Fibroblast of lung (primary cell): Measurements from ENCODE around the gene ZNF586. TPM values are rescaled to one million over a fixed set of nuclear protein-coding genes. Genes with fewer than 3 reads are reported as not detected.
"Not testable (repeated sequence)": the region's sequence is repeated elsewhere in the genome, so short reads cannot be mapped to it uniquely, and the experiment has no call there.

ENCODE experiments used
- DNase-seq, 2 donors: peaks; one replicate each; pipeline versions ENCODE4 v3.0.0 to v3.0.0-alpha.2; 2010; ENCODE audit warnings: low read depth in 2 of 2
- H2AFZ ChIP-seq: 2 replicates; pipeline ENCODE4 v1.5.1; 2012; ENCODE audit warnings: low read length, control low read depth, inconsistent platforms
- H3K27ac ChIP-seq: 2 replicates; pipeline ENCODE4 v1.5.1; 2011; ENCODE audit warnings: low read length, control low read depth; ENCODE audit not compliant: insufficient read depth
- H3K27me3 ChIP-seq: 2 replicates; pipeline ENCODE4 v1.5.1; 2011; ENCODE audit warnings: mild to moderate bottlenecking, low read length; ENCODE audit not compliant: control insufficient read depth, insufficient read depth
- H3K36me3 ChIP-seq: 2 replicates; pipeline ENCODE4 v1.5.1; 2011; ENCODE audit warnings: low read length; ENCODE audit not compliant: control insufficient read depth, insufficient read depth
- H3K4me1 ChIP-seq: 2 replicates; pipeline ENCODE4 v1.5.1; 2011; ENCODE audit warnings: low read length; ENCODE audit not compliant: control insufficient read depth, insufficient read depth; ENCODE audit errors: extremely low read depth
- H3K4me2 ChIP-seq: 2 replicates; pipeline ENCODE4 v1.5.1; 2011; ENCODE audit warnings: low read length, control low read depth; ENCODE audit not compliant: insufficient read depth; ENCODE audit errors: extremely low read depth
- H3K4me3 ChIP-seq, 4 experiments: fragments of 200-600 bp in 1 of 4; sonication (generic) in 1 of 4; replicated peaks in 1 of 4; 2 replicates each; pipeline ENCODE4 v1.5.1; 2011 to 2016; ENCODE audit warnings: low read length in 4 of 4, low read depth in 3 of 4, mild to moderate bottlenecking in 3 of 4, control low read depth in 2 of 4, inconsistent platforms in 1 of 4, mixed read lengths in 1 of 4; ENCODE audit not compliant: insufficient read depth in 1 of 4; ENCODE audit errors: control extremely low read depth in 1 of 4
- H3K79me2 ChIP-seq: 2 replicates; pipeline ENCODE4 v1.5.1; 2012; ENCODE audit warnings: mild to moderate bottlenecking, low read length, inconsistent platforms; ENCODE audit not compliant: control insufficient read depth, insufficient read depth
- H3K9ac ChIP-seq: 2 replicates; pipeline ENCODE4 v1.5.1; 2011; ENCODE audit warnings: mild to moderate bottlenecking, low read length, control low read depth; ENCODE audit not compliant: insufficient read depth
- H3K9me3 ChIP-seq: 2 replicates; pipeline ENCODE4 v1.5.1; 2012; ENCODE audit warnings: low read depth, low read length; ENCODE audit not compliant: control insufficient read depth, insufficient read depth
- H4K20me1 ChIP-seq: 2 replicates; pipeline ENCODE4 v1.5.1; 2011; ENCODE audit warnings: low read length; ENCODE audit not compliant: control insufficient read depth, insufficient read depth; ENCODE audit errors: extremely low read depth
- EZH2 ChIP-seq: IDR thresholded peaks from 2 replicates; pipeline ENCODE4 v1.5.1; 2012; ENCODE audit warnings: low read length, control low read depth, mild to moderate bottlenecking; ENCODE audit errors: missing control alignments
- polyA plus RNA-seq, 2 donors: library from polyadenylated mRNA; depleted of rRNA in 1 of 2; stranded (reverse) in 1 of 2; unstranded in 1 of 2; fragments of >200 nt; gene quantifications; 2 replicates each; pipeline ENCODE4 v1.2.1, GENCODE V29; 2011 to 2012; ENCODE audit warnings: missing spikeins in 1 of 2
- total RNA-seq: library from RNA; depleted of rRNA; stranded (reverse); fragments of >200 nt; gene quantifications from 2 replicates; pipeline ENCODE4 v1.2.1, GENCODE V29; 2014
- TF ChIP-seq, protein P1 (sequence below), 2 donors: IDR thresholded peaks in 1 of 2; conservative IDR thresholded peaks in 1 of 2; 1 replicate in 1 of 2; 2 replicates in 1 of 2; pipeline ENCODE4 v1.5.1; 2011 to 2012; ENCODE audit warnings: low read length in 2 of 2, control low read depth in 1 of 2, inconsistent platforms in 1 of 2, low read depth in 1 of 2, mild to moderate bottlenecking in 1 of 2

The ZNF586 gene
- total and polyA plus RNA-seq, 2 donors (not counting 1 experiment from before 2014, with no cell fraction given), result 6.1 to 16.8 TPM

DNA sequence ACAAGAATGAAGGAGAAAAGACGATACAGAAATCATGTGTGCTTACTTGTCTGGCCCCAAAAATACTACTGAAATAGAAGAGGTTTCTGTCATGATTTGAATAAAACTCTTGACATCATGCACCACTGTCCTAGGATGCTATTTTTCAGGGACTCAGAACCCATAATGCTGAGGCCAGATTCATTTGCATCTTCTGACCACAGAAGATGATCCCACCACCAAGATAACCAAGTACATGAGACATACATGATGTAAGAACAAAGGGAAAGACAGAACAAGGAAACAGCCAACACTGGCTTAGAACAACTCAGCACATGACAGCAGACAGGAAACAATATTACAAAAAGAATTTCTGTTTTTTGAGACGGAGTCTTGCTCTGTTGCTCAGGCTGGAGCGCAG lies 42.8 kb downstream of the ZNF586 start:
- Histone ChIP-seq H3K9ac (no peak overlapping the region), H3K4me2 (no peak overlapping the region), H3K27me3 (no peaks in the 10 kb centered on the region), H2AFZ (no peak overlapping the region), H3K27ac (no peak overlapping the region), H3K4me3 (no peak overlapping the region), H3K36me3 (peaks cover 2% of the 10 kb centered on the region), H3K9me3 (no peaks in the 10 kb centered on the region), H3K4me1 (peaks cover 3% of the 10 kb centered on the region), H4K20me1 (no peaks in the 10 kb centered on the region), H3K79me2 (peaks cover 5% of the 10 kb centered on the region)
- no peak for DNase-seq
- TF ChIP-seq, protein P1, sequence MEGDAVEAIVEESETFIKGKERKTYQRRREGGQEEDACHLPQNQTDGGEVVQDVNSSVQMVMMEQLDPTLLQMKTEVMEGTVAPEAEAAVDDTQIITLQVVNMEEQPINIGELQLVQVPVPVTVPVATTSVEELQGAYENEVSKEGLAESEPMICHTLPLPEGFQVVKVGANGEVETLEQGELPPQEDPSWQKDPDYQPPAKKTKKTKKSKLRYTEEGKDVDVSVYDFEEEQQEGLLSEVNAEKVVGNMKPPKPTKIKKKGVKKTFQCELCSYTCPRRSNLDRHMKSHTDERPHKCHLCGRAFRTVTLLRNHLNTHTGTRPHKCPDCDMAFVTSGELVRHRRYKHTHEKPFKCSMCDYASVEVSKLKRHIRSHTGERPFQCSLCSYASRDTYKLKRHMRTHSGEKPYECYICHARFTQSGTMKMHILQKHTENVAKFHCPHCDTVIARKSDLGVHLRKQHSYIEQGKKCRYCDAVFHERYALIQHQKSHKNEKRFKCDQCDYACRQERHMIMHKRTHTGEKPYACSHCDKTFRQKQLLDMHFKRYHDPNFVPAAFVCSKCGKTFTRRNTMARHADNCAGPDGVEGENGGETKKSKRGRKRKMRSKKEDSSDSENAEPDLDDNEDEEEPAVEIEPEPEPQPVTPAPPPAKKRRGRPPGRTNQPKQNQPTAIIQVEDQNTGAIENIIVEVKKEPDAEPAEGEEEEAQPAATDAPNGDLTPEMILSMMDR (conservative IDR thresholded peaks at IDR 0.05 in 1 of 2, IDR thresholded peaks at IDR 0.05 in 1 of 2; ENCODE audit: low read depth in 1 of 2, low read length in 2 of 2), result no peak
- TF ChIP-seq EZH2, result no peak

- not testable (repeated sequence) for H3K9ac ChIP-seq, H3K4me2 ChIP-seq
Measured at GRCh38 chr19:57812975-57813820, 43.7 kb downstream of the ZNF586 start.

DNA sequence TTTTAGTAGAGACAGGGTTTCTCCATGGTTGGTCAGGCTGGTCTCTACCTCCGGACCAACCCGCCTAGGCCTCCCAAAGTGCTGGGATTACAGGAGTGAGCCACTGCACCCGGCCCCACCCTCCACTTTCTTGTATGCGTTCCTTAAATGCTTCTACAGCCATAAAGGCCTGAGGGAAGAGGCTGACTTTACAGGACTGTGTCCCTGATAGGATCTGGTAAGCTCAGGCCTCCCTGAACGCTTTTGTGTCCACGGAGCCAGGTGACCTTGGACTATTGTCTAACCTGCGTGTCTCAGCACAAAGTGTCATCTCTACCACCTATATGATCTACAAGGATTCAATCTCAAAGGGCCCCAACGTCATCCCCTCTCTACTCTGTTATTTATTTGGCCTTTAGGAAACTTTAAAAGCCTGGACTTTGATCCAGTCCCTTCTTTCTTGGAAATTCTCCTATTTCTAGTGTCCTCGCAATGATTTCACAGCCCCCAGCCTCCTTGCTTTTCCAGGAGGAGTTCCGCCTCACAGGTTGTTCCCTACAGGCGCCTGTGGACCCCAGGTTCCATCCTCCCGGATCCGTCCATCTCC lies 44.5 kb downstream of the ZNF586 start:
- Histone ChIP-seq H3K4me2 (peak overlapping the region; percentile 97), H3K4me1 (peaks cover 3% of the 10 kb centered on the region), H3K36me3 (peaks cover 2% of the 10 kb centered on the region), H3K4me3 (peak overlapping the region; percentile 70 to 87 (median 78)), H3K9ac (peak overlapping the region; percentile 70), H4K20me1 (no peaks in the 10 kb centered on the region), H3K27me3 (no peaks in the 10 kb centered on the region), H3K27ac (peak overlapping the region; percentile 50), H2AFZ (peak overlapping the region; percentile 84), H3K9me3 (no peaks in the 10 kb centered on the region), H3K79me2 (peaks cover 5% of the 10 kb centered on the region)
- DNase-seq, result no peak
- TF ChIP-seq, protein P1 (conservative IDR thresholded peaks at IDR 0.05 in 1 of 2, IDR thresholded peaks at IDR 0.05 in 1 of 2; ENCODE audit: low read depth in 1 of 2, low read length in 2 of 2), result no peak
- TF ChIP-seq EZH2, result no peak

More at GRCh38 chr19:57812975-57813820, 43.7 kb downstream of the ZNF586 start:
- H3K4me1 ChIP-seq, H3K27me3 ChIP-seq, H3K27ac ChIP-seq, H3K4me3 ChIP-seq, H4K20me1 ChIP-seq, H3K9me3 ChIP-seq, DNase-seq, H3K79me2 ChIP-seq, H2AFZ ChIP-seq, H3K36me3 ChIP-seq: not testable (repeated sequence)
